Endothelial cell of umbilical vein (primary cell): ENCODE results near the gene VPS16.

Source experiments
- CTCF ChIP-seq, 2 donors: IDR thresholded peaks; 1 replicate in 1 of 2; 2 replicates in 1 of 2; pipeline ENCODE4 v1.5.1; 2011; ENCODE audit warnings: low read length in 2 of 2, mild to moderate bottlenecking in 2 of 2, moderate library complexity in 2 of 2, control low read depth in 1 of 2, inconsistent platforms in 1 of 2, low read depth in 1 of 2; ENCODE audit not compliant: insufficient read depth in 1 of 2; ENCODE audit errors: extremely low read depth in 1 of 2
- EZH2 ChIP-seq: IDR thresholded peaks from 2 replicates; pipeline ENCODE4 v1.6.1; 2012; ENCODE audit warnings: borderline replicate concordance, low read depth, mild to moderate bottlenecking, moderate library complexity, low read length, inconsistent platforms; ENCODE audit not compliant: severe bottlenecking
- GATA2 ChIP-seq: IDR thresholded peaks from 2 replicates; pipeline ENCODE4 v1.7.0; 2011; ENCODE audit warnings: low read depth, mild to moderate bottlenecking, moderate library complexity, mixed read lengths, low read length; ENCODE audit not compliant: insufficient read length, insufficient read depth
- MAX ChIP-seq: IDR thresholded peaks from 2 replicates; pipeline ENCODE4 v1.6.1; 2011; ENCODE audit not compliant: insufficient read depth, insufficient read length
- MYC ChIP-seq: IDR thresholded peaks from one replicate; pipeline ENCODE4 v1.6.1; 2011; ENCODE audit warnings: mild to moderate bottlenecking, low read depth, low read length
- POLR2A ChIP-seq: IDR thresholded peaks from 2 replicates; pipeline ENCODE4 v1.6.1; 2012; ENCODE audit warnings: low read depth, mild to moderate bottlenecking, control low read depth, low read length
- POLR2AphosphoS5 ChIP-seq: IDR thresholded peaks from 2 replicates; pipeline ENCODE4 v1.6.1; 2012; ENCODE audit warnings: low read depth, mild to moderate bottlenecking, control low read depth, low read length, moderate library complexity; ENCODE audit not compliant: insufficient read depth

GRCh38 chr20:2874456-2874855 lies 33.9 kb downstream of the VPS16 start:
- TF ChIP-seq EZH2 (no peak), CTCF (IDR thresholded peaks at IDR 0.05; ENCODE audit: extremely low read depth in 1 of 2, insufficient read depth in 1 of 2, low read depth in 1 of 2, low read length in 2 of 2) (no peak), POLR2A (no peak), MYC (no peak), POLR2AphosphoS5 (no peak), GATA2 (no peak), MAX (no peak)
